OCI-LY1 (cell line): Measurements from ENCODE around the gene PCDH19.

Source experiments
- H2AFZ ChIP-seq: fragments of 200-600 bp; sonication (generic), shearing (Covaris generic); 2 replicates; pipeline ENCODE4 v1.6.0; 2014; ENCODE audit warnings: antibody characterized with exemption, mild to moderate bottlenecking, low read length
- H3F3A ChIP-seq: fragments of 200-600 bp; sonication (generic), shearing (Covaris generic); 2 replicates; pipeline ENCODE4 v1.6.0; 2014; ENCODE audit warnings: mild to moderate bottlenecking, antibody characterized with exemption, low read length, moderate library complexity; ENCODE audit not compliant: insufficient read depth
- H3K27ac ChIP-seq: fragments of 200-600 bp; sonication (generic); 2 replicates; pipeline ENCODE4 v1.5.1; 2014; ENCODE audit warnings: low read length, mixed run types, mild to moderate bottlenecking, low read depth; ENCODE audit not compliant: poor library complexity, severe bottlenecking
- H3K27me3 ChIP-seq: fragments of 200-600 bp; sonication (generic); 2 replicates; pipeline ENCODE4 v1.6.0; 2014; ENCODE audit warnings: antibody characterized with exemption, mild to moderate bottlenecking, low read length, moderate library complexity; ENCODE audit not compliant: insufficient read depth
- H3K36me3 ChIP-seq: fragments of 200-600 bp; sonication (generic); 2 replicates; pipeline ENCODE4 v1.6.1; 2014; ENCODE audit warnings: mild to moderate bottlenecking, antibody characterized with exemption, low read length, moderate library complexity, mixed read lengths; ENCODE audit not compliant: insufficient read depth
- H3K4me1 ChIP-seq: fragments of 200-600 bp; sonication (generic); 2 replicates; pipeline ENCODE4 v1.5.1; 2014; ENCODE audit warnings: mild to moderate bottlenecking, low read length, moderate library complexity; ENCODE audit not compliant: insufficient read depth, severe bottlenecking
- H3K4me2 ChIP-seq: fragments of 200-600 bp; sonication (generic), shearing (Covaris generic); 2 replicates; pipeline ENCODE4 v1.6.1; 2014; ENCODE audit warnings: low read length
- H3K4me3 ChIP-seq: fragments of 200-600 bp; sonication (generic); 2 replicates; pipeline ENCODE4 v1.5.1; 2014; ENCODE audit warnings: low read length, low read depth, mild to moderate bottlenecking, mixed read lengths; ENCODE audit not compliant: poor library complexity, severe bottlenecking
- H3K79me2 ChIP-seq: fragments of 200-600 bp; shearing (Covaris generic); 2 replicates; pipeline ENCODE4 v1.6.1; 2016; ENCODE audit warnings: mixed run types, low read length, mixed read lengths; ENCODE audit not compliant: insufficient read depth
- H3K9ac ChIP-seq: fragments of 200-600 bp; sonication (generic), shearing (Covaris generic); 2 replicates; pipeline ENCODE4 v1.6.1; 2014; ENCODE audit warnings: mild to moderate bottlenecking, low read length, mixed read lengths
- H3K9me2 ChIP-seq: fragments of 200-600 bp; sonication (generic), shearing (Covaris generic); 2 replicates; pipeline ENCODE4 v1.6.1; 2014; ENCODE audit warnings: low read depth, mild to moderate bottlenecking, low read length, mixed read lengths
- H3K9me3 ChIP-seq: fragments of 200-600 bp; shearing (Covaris generic); 2 replicates; pipeline ENCODE4 v1.6.1; 2014; ENCODE audit warnings: low read length, mixed read lengths
- H4K20me1 ChIP-seq: fragments of 200-600 bp; sonication (generic), shearing (Covaris generic); 2 replicates; pipeline ENCODE4 v1.6.0; 2016; ENCODE audit warnings: mild to moderate bottlenecking, low read length; ENCODE audit not compliant: insufficient read depth
- EZH2 ChIP-seq: fragments of 200-600 bp; sonication (generic), shearing (Covaris generic); IDR thresholded peaks from 2 replicates; pipeline ENCODE4 v1.8.0; 2017; ENCODE audit warnings: borderline replicate concordance, mixed run types, mild to moderate bottlenecking, antibody characterized with exemption, low read length, moderate library complexity, mixed read lengths
- TF ChIP-seq, protein P1 (sequence below): fragments of 200-600 bp; sonication (generic), shearing (Covaris generic); IDR thresholded peaks from 2 replicates; pipeline ENCODE4 v1.5.1; 2017; ENCODE audit warnings: mild to moderate bottlenecking, antibody characterized with exemption, low read length, moderate library complexity, mixed read lengths

PCDH19 gene

DNA sequence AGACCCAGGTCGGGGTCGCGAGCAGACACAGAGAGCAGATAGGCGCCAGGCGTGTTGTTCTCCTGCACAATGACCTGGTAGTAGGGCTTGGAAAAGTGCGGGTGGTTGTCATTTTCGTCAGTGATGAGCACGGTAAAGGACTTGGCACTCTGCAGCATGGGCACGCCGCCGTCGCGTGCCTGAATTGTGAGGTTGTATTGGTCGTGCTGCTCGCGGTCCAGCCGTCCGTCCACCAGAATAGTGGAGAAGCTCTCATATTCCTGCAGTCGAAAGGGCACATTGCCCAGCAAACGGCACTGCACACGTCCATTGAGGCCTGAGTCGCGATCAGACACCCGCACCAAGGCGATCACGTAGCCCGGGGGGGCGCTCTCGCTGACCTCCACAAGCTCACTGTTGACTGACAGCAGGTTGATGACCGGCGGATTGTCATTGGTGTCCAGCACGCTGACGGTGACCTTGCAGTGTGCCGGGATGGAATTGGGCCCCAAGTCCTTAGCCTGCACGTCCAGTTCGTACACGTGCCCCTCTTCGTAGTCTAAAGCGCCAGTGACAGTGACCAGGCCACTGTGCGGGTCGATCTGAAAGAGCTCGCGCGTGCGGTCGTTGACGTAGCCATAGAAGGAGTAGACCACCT lies 2.8 kb downstream of the PCDH19 start:
- no peaks in the 10 kb centered on the region for H3K79me2 ChIP-seq
- H4K20me1 ChIP-seq = no peaks in the 10 kb centered on the region
- no peaks in the 10 kb centered on the region for H3F3A ChIP-seq
- H3K4me2 ChIP-seq = no peak overlapping the region
- H3K4me3 ChIP-seq = no peak overlapping the region
- no peaks in the 10 kb centered on the region for H3K36me3 ChIP-seq
- no peaks in the 10 kb centered on the region for H3K27me3 ChIP-seq
- no peaks in the 10 kb centered on the region for H3K4me1 ChIP-seq
- no peak overlapping the region for H2AFZ ChIP-seq
- H3K9ac ChIP-seq = no peak overlapping the region
- no peaks in the 10 kb centered on the region for H3K9me3 ChIP-seq
- no peak for TF ChIP-seq EZH2
- TF ChIP-seq, protein P1, sequence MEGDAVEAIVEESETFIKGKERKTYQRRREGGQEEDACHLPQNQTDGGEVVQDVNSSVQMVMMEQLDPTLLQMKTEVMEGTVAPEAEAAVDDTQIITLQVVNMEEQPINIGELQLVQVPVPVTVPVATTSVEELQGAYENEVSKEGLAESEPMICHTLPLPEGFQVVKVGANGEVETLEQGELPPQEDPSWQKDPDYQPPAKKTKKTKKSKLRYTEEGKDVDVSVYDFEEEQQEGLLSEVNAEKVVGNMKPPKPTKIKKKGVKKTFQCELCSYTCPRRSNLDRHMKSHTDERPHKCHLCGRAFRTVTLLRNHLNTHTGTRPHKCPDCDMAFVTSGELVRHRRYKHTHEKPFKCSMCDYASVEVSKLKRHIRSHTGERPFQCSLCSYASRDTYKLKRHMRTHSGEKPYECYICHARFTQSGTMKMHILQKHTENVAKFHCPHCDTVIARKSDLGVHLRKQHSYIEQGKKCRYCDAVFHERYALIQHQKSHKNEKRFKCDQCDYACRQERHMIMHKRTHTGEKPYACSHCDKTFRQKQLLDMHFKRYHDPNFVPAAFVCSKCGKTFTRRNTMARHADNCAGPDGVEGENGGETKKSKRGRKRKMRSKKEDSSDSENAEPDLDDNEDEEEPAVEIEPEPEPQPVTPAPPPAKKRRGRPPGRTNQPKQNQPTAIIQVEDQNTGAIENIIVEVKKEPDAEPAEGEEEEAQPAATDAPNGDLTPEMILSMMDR = no peak
- no peak overlapping the region for H3K27ac ChIP-seq
- no peaks in the 10 kb centered on the region for H3K9me2 ChIP-seq

DNA sequence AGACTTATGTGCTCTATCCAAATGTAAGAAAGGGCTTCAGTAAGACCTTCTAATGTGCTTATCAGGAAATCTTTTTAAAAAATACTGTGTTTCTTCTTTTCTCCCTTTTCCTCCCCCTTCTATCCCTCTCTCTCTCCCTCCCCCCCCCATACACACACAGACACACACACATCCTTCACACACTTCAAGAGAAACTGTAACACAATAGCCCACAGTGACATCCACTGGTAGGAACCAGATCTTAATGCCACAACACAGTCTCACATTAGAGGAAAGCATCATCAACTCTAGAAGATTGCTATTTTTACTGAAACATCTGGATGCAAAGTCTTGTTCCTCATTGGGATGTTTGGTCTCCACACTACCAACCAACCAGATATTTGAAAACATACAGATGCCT lies 4.6 kb downstream of the PCDH19 start:
- TF ChIP-seq, protein P1 = no peak
- TF ChIP-seq EZH2 = no peak
- H3K9me3 ChIP-seq = no peaks in the 10 kb centered on the region
- no peaks in the 10 kb centered on the region for H3F3A ChIP-seq
- no peaks in the 10 kb centered on the region for H3K36me3 ChIP-seq
- no peaks in the 10 kb centered on the region for H3K27me3 ChIP-seq
- no peak overlapping the region for H3K4me2 ChIP-seq
- no peak overlapping the region for H3K27ac ChIP-seq
- no peak overlapping the region for H2AFZ ChIP-seq
- no peak overlapping the region for H3K9ac ChIP-seq
- no peak overlapping the region for H3K4me3 ChIP-seq
- H3K79me2 ChIP-seq = no peaks in the 10 kb centered on the region
- H3K4me1 ChIP-seq = no peaks in the 10 kb centered on the region
- H3K9me2 ChIP-seq = no peaks in the 10 kb centered on the region
- H4K20me1 ChIP-seq = no peaks in the 10 kb centered on the region

DNA sequence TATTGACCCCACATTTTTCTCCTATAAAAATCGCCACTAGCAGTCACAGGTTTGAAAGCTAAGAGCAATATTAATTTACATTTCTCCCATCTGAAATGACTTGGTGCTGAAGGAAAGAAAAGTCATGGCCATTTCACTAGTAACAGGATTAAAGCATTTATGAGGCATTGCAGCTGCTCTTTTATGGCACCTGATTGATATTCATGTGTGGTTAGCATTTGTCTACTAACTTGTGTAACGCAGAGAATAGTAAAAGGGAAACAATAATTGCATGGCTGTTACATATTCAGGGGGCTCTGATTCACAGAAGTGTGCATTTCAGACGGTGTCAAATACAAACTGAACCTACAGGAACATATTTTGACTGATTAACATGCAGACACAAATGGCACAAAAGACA lies 5.2 kb downstream of the PCDH19 start:
- Histone ChIP-seq H3K4me3 (no peak overlapping the region), H4K20me1 (no peaks in the 10 kb centered on the region), H3F3A (no peaks in the 10 kb centered on the region), H2AFZ (no peak overlapping the region), H3K4me2 (no peak overlapping the region), H3K79me2 (no peaks in the 10 kb centered on the region), H3K9me2 (no peaks in the 10 kb centered on the region), H3K27me3 (no peaks in the 10 kb centered on the region), H3K9ac (no peak overlapping the region), H3K27ac (no peak overlapping the region), H3K9me3 (no peaks in the 10 kb centered on the region), H3K36me3 (no peaks in the 10 kb centered on the region), H3K4me1 (no peaks in the 10 kb centered on the region)
- TF ChIP-seq, protein P1 = no peak
- no peak for TF ChIP-seq EZH2
